H1 (cell line): ENCODE measurements around the gene RAD51B. TPM values are rescaled to one million over a fixed set of nuclear protein-coding genes. Genes with fewer than 3 reads are reported as not detected.

Experiments used
- CTCF ChIA-PET: fragments of 300-600 bp; sonication (Branson Sonifier 250); formaldehyde crosslinking; loops from one replicate; lab custom pipeline; 2021; ENCODE audit not compliant: partially characterized antibody; lab: Charles Lee
- POLR2A ChIA-PET: fragments of 300-600 bp; sonication (Branson Sonifier 250); formaldehyde crosslinking; loops from one replicate; lab custom pipeline; 2021; ENCODE audit warnings: inconsistent platforms; ENCODE audit not compliant: partially characterized antibody; lab: Charles Lee
- DNase-seq, 2 experiments: peaks; one replicate each; pipeline versions ENCODE4 v3.0.0 to v3.0.0-alpha.2; 2010 to 2022; ENCODE audit warnings: low spot score in 2 of 2, low read depth in 1 of 2, mixed read lengths in 1 of 2
- FAIRE-seq: peaks from 2 replicates; lab custom pipeline; 2011; peaks lifted over from hg19 to GRCh38; lab: Jason Lieb, UNC
- H2AFZ ChIP-seq: 2 replicates; pipeline ENCODE4 v1.8.1; 2012; ENCODE audit warnings: low read length, inconsistent platforms
- H2AK5ac ChIP-seq: 2 replicates; pipeline ENCODE4 v1.6.1; 2013; ENCODE audit warnings: low read depth, low read length
- H2BK120ac ChIP-seq: replicated peaks from 2 replicates; pipeline ENCODE3; 2013; ENCODE audit warnings: low read depth, low read length, inconsistent platforms
- H2BK12ac ChIP-seq: 2 replicates; pipeline ENCODE4 v1.6.1; 2013; ENCODE audit warnings: low read depth, low read length
- H2BK15ac ChIP-seq: 2 replicates; pipeline ENCODE4 v1.6.1; 2013; ENCODE audit warnings: low read length
- H2BK20ac ChIP-seq: 2 replicates; pipeline ENCODE4 v1.6.1; 2013; ENCODE audit warnings: low read length
- H2BK5ac ChIP-seq: 2 replicates; pipeline ENCODE4 v1.6.1; 2013; ENCODE audit warnings: low read depth, low read length
- H3K14ac ChIP-seq: 2 replicates; pipeline ENCODE4 v1.6.1; 2013; ENCODE audit warnings: inconsistent platforms; ENCODE audit not compliant: insufficient read length
- H3K18ac ChIP-seq: 2 replicates; pipeline ENCODE4 v1.6.1; 2013; ENCODE audit warnings: low read length; ENCODE audit errors: extremely low read depth
- H3K23ac ChIP-seq: 2 replicates; pipeline ENCODE4 v1.6.1; 2013; ENCODE audit warnings: inconsistent platforms; ENCODE audit not compliant: insufficient read length
- H3K23me2 ChIP-seq: 2 replicates; pipeline ENCODE4 v1.6.1; 2013; ENCODE audit warnings: low read depth, low read length
- H3K27ac ChIP-seq: 2 replicates; pipeline ENCODE4 v1.6.1; 2011; ENCODE audit warnings: low read depth, low read length, inconsistent platforms
- H3K27me3 ChIP-seq, 4 experiments: replicated peaks in 1 of 4; 1 replicate in 1 of 4; 2 replicates in 3 of 4; pipeline versions ENCODE4 v1.6.1 to v1.8.1; 2011 to 2013; ENCODE audit warnings: low read length in 3 of 4, mild to moderate bottlenecking in 3 of 4, inconsistent platforms in 2 of 4, mixed read lengths in 2 of 4, moderate library complexity in 1 of 4; ENCODE audit not compliant: control insufficient read depth in 3 of 4, insufficient read depth in 3 of 4; ENCODE audit errors: extremely low read depth in 1 of 4
- H3K36me3 ChIP-seq, 4 experiments: 2 replicates each; pipeline versions ENCODE4 v1.6.1 to v1.8.1; 2011 to 2013; ENCODE audit warnings: mild to moderate bottlenecking in 4 of 4, low read length in 3 of 4, moderate library complexity in 2 of 4, control low read depth in 1 of 4, inconsistent platforms in 1 of 4; ENCODE audit not compliant: insufficient read depth in 4 of 4, control insufficient read depth in 2 of 4
- H3K4ac ChIP-seq: replicated peaks from 2 replicates; pipeline ENCODE3; 2013; ENCODE audit warnings: low read length, low read depth, mixed read lengths, inconsistent platforms; ENCODE audit not compliant: insufficient read length
- H3K4me1 ChIP-seq, 4 experiments: replicated peaks in 1 of 4; 1 replicate in 1 of 4; 2 replicates in 3 of 4; pipeline versions ENCODE4 v1.6.1 to v1.8.1; 2011 to 2013; ENCODE audit warnings: low read length in 3 of 4, inconsistent platforms in 2 of 4, mixed read lengths in 1 of 4; ENCODE audit not compliant: insufficient read depth in 4 of 4, control insufficient read depth in 3 of 4
- H3K4me2 ChIP-seq, 2 experiments: 2 replicates each; pipeline versions ENCODE4 v1.6.1 to v1.8.1; 2011 to 2013; ENCODE audit warnings: low read depth in 2 of 2, low read length in 2 of 2, control low read depth in 1 of 2, inconsistent platforms in 1 of 2, mild to moderate bottlenecking in 1 of 2; ENCODE audit not compliant: insufficient read depth in 1 of 2
- H3K4me3 ChIP-seq, 4 experiments: fragments of 200-600, 300-600 bp in 1 of 4; sonication (generic), shearing (Covaris generic), sonication (Bioruptor Twin) in 1 of 4; 2 replicates each; pipeline versions ENCODE4 v1.5.1 to v1.8.1; 2011 to 2016; ENCODE audit warnings: low read length in 4 of 4, low read depth in 3 of 4, control low read depth in 2 of 4, inconsistent platforms in 2 of 4, mild to moderate bottlenecking in 2 of 4, mixed read lengths in 1 of 4, moderate library complexity in 1 of 4; ENCODE audit not compliant: insufficient read depth in 2 of 4; ENCODE audit errors: extremely low read depth in 1 of 4
- H3K56ac ChIP-seq: replicated peaks from 2 replicates; pipeline ENCODE3; 2013; ENCODE audit warnings: low read depth, mild to moderate bottlenecking, mixed read lengths, low read length, inconsistent platforms; ENCODE audit not compliant: insufficient read length
- H3K79me1 ChIP-seq: 2 replicates; pipeline ENCODE4 v1.6.1; 2013; ENCODE audit warnings: low read depth, low read length, control low read depth
- H3K79me2 ChIP-seq, 2 experiments: 2 replicates each; pipeline versions ENCODE4 v1.6.1 to v1.8.1; 2012 to 2013; ENCODE audit warnings: low read length in 2 of 2, mild to moderate bottlenecking in 2 of 2, inconsistent platforms in 1 of 2; ENCODE audit not compliant: insufficient read depth in 2 of 2, control insufficient read depth in 1 of 2
- H3K9ac ChIP-seq, 4 experiments: replicated peaks in 1 of 4; 1 replicate in 1 of 4; 2 replicates in 3 of 4; pipeline versions ENCODE4 v1.6.1 to v1.8.1; 2011 to 2013; ENCODE audit warnings: low read depth in 3 of 4, low read length in 3 of 4, control low read depth in 2 of 4, mild to moderate bottlenecking in 2 of 4, moderate library complexity in 2 of 4, inconsistent platforms in 1 of 4; ENCODE audit errors: extremely low read depth in 1 of 4
- H3K9me3 ChIP-seq, 2 experiments: 2 replicates each; pipeline versions ENCODE4 v1.6.1 to v1.8.1; 2012 to 2013; ENCODE audit warnings: mild to moderate bottlenecking in 2 of 2, moderate library complexity in 2 of 2, control low read depth in 1 of 2, inconsistent platforms in 1 of 2, low read depth in 1 of 2, low read length in 1 of 2, mixed read lengths in 1 of 2; ENCODE audit not compliant: insufficient read depth in 2 of 2
- H4K20me1 ChIP-seq, 2 experiments: replicated peaks in 1 of 2; 2 replicates each; pipeline versions ENCODE3 to v1.8.1; 2011 to 2013; ENCODE audit warnings: inconsistent platforms in 2 of 2, low read length in 2 of 2, mild to moderate bottlenecking in 1 of 2; ENCODE audit not compliant: insufficient read depth in 2 of 2, control insufficient read depth in 1 of 2
- H4K5ac ChIP-seq: 2 replicates; pipeline ENCODE4 v1.6.1; 2013; ENCODE audit warnings: low read length, low read depth, mixed read lengths, inconsistent platforms; ENCODE audit not compliant: insufficient read length
- H4K8ac ChIP-seq: 2 replicates; pipeline ENCODE4 v1.8.0; 2013; ENCODE audit warnings: mild to moderate bottlenecking, moderate library complexity, low read length, inconsistent platforms; ENCODE audit not compliant: insufficient read depth; ENCODE audit errors: extremely low read depth
- H4K91ac ChIP-seq: replicated peaks from 2 replicates; pipeline ENCODE3; 2013; ENCODE audit warnings: low read length, mixed read lengths, inconsistent platforms; ENCODE audit not compliant: insufficient read length
- ATF3 ChIP-seq: IDR thresholded peaks from 2 replicates; pipeline ENCODE4 v1.6.1; 2011; ENCODE audit warnings: low read depth, mild to moderate bottlenecking, low read length; ENCODE audit not compliant: insufficient read depth
- BACH1 ChIP-seq: IDR thresholded peaks from 2 replicates; pipeline ENCODE4 v1.6.1; 2012; ENCODE audit warnings: low read length, improper control_type of control experiment
- CREB1 ChIP-seq: IDR thresholded peaks from 2 replicates; pipeline ENCODE4 v1.6.1; 2012; ENCODE audit warnings: inconsistent platforms
- JUN ChIP-seq: IDR thresholded peaks from 2 replicates; pipeline ENCODE4 v1.6.1; 2011; ENCODE audit warnings: low read depth, mild to moderate bottlenecking, improper control_type of control experiment, low read length
- MAX ChIP-seq: IDR thresholded peaks from 2 replicates; pipeline ENCODE4 v1.6.1; 2012; ENCODE audit warnings: inconsistent platforms
- POU5F1 ChIP-seq: IDR thresholded peaks from 2 replicates; pipeline ENCODE4 v1.6.1; 2011; ENCODE audit warnings: low read depth, mild to moderate bottlenecking, low read length, moderate library complexity
- RAD21 ChIP-seq, 2 experiments: IDR thresholded peaks in 1 of 2; conservative IDR thresholded peaks in 1 of 2; 2 replicates each; pipeline ENCODE4 v1.6.1; 2011; ENCODE audit warnings: low read depth in 2 of 2, low read length in 2 of 2, improper control_type of control experiment in 1 of 2, inconsistent platforms in 1 of 2, mild to moderate bottlenecking in 1 of 2, moderate library complexity in 1 of 2
- SIN3A ChIP-seq, 2 experiments: IDR thresholded peaks in 1 of 2; conservative IDR thresholded peaks in 1 of 2; 2 replicates each; pipeline ENCODE4 v1.6.1; 2011 to 2012; ENCODE audit warnings: low read length in 2 of 2, improper control_type of control experiment in 1 of 2, low read depth in 1 of 2, mild to moderate bottlenecking in 1 of 2
- SIRT6 ChIP-seq: IDR thresholded peaks from one replicate; pipeline ENCODE4 v1.7.1; 2012; ENCODE audit warnings: low read length, inconsistent platforms
- SP1 ChIP-seq: IDR thresholded peaks from 2 replicates; pipeline ENCODE4 v1.6.1; 2011; ENCODE audit warnings: low read depth, low read length
- SRF ChIP-seq: IDR thresholded peaks from 2 replicates; pipeline ENCODE4 v1.6.1; 2011; ENCODE audit warnings: mild to moderate bottlenecking, low read depth, low read length, moderate library complexity
- USF2 ChIP-seq: IDR thresholded peaks from 2 replicates; pipeline ENCODE4 v1.6.1; 2011; ENCODE audit warnings: low read length, improper control_type of control experiment
- ZNF274 ChIP-seq: IDR thresholded peaks from 2 replicates; pipeline ENCODE4 v1.7.0; 2012; ENCODE audit warnings: low read length, borderline replicate concordance; ENCODE audit errors: extremely low read depth
- WGBS, 2 experiments: shearing (Covaris generic) in 1 of 2; methylation state at CpG; one replicate each; pipeline versions ENCODE4 v1.1.6 to v1.1.7; 2013 to 2015; ENCODE audit warnings: low lambda C conversion rate in 2 of 2, mixed read lengths in 2 of 2, inconsistent platforms in 1 of 2, low coverage in 1 of 2, missing lambda C conversion rate in 1 of 2; ENCODE audit not compliant: insufficient replicate concordance in 2 of 2, insufficient coverage in 1 of 2, insufficient read length in 1 of 2; ENCODE audit errors: extremely low coverage in 1 of 2, missing lambda C conversion rate in 1 of 2; 5-methylcytosine and 5-hydroxymethylcytosine counted together
- polyA plus RNA-seq, 7 experiments: library from polyadenylated mRNA; depleted of rRNA in 3 of 7; stranded (reverse) in 5 of 7; unstranded in 2 of 7; fragments of >200 nt in 5 of 7; fragments of 200-250 nt in 2 of 7; gene quantifications; 1 replicate in 5 of 7; 2 replicates in 1 of 7; 4 replicates in 1 of 7; pipeline versions ENCODE4 v1.2.1 to v1.2.3, GENCODE V29; 2011 to 2013; ENCODE audit warnings: missing spikeins in 2 of 7, mixed read lengths in 2 of 7
- total RNA-seq: library from RNA; stranded (reverse); fragmentation: NEBNext Ultra II Directional; extraction: Animal tissue kit (Norgen Biotek cat#: 25700); gene quantifications from 2 replicates; pipeline ENCODE4 v1.2.1, GENCODE V29; 2021

RAD51B gene
- total and polyA plus RNA-seq, 2 of the 8 experiments (the other 6 are each of a cell fraction or from before 2014, with no cell fraction given): 3.9 to 14.9 TPM

- no peak overlapping the region for H4K8ac ChIP-seq
- no peak overlapping the region for H2AK5ac ChIP-seq
- H3K27me3 ChIP-seq: no peaks in the 10 kb centered on the region; a peak in 1 of 7 replicates
- H3K18ac ChIP-seq: no peak overlapping the region
- H3K56ac ChIP-seq: no peak overlapping the region
- H3K23me2 ChIP-seq: no peaks in the 10 kb centered on the region
- H2BK120ac ChIP-seq: no peak overlapping the region
- H2BK12ac ChIP-seq: no peak overlapping the region
- no peak overlapping the region for H2BK5ac ChIP-seq
- H3K9me3 ChIP-seq: no peaks in the 10 kb centered on the region
- H3K4ac ChIP-seq: no peak overlapping the region
- CTCF ChIA-PET: no interaction called here
- H3K23ac ChIP-seq: no peak overlapping the region
- no peak overlapping the region for H3K27ac ChIP-seq
- no peak overlapping the region for H4K5ac ChIP-seq
- no peak overlapping the region for H3K4me3 ChIP-seq
- DNase-seq (peak in 1 of 2 experiments; percentile 43), FAIRE-seq (no peak)
- H3K4me2 ChIP-seq: peak overlapping the region in 1 of 2 experiments; percentile 29; a peak in 1 of 4 replicates
- no peak overlapping the region for H3K14ac ChIP-seq
- POLR2A ChIA-PET: no interaction called here
- no peak overlapping the region; the same call in 1 of the 2 replicates for H2BK20ac ChIP-seq
- H3K36me3 ChIP-seq: no peaks in the 10 kb centered on the region
- WGBS, 2 experiments: 83% methylated on average over 7 of the region's 9 CpGs; no CpG with 5 or more reads in 1 of the 2 experiments
- no peaks in the 10 kb centered on the region for H3K79me2 ChIP-seq
- H4K91ac ChIP-seq: no peak overlapping the region
- no peak overlapping the region for H2AFZ ChIP-seq
- H3K79me1 ChIP-seq: no peaks in the 10 kb centered on the region
- H2BK15ac ChIP-seq: no peak overlapping the region
- no peak overlapping the region for H3K9ac ChIP-seq
- no peaks in the 10 kb centered on the region for H4K20me1 ChIP-seq
- peaks cover 3 to 15% (median 13%) of the 10 kb centered on the region in 4 experiments for H3K4me1 ChIP-seq
- TF ChIP-seq ZNF274: no peak
- no peak for TF ChIP-seq SRF
- TF ChIP-seq RAD21 (IDR thresholded peaks at IDR 0.05 in 1 of 2, conservative IDR thresholded peaks at IDR 0.05 in 1 of 2; ENCODE audit: low read depth in 2 of 2, low read length in 2 of 2): no peak
- TF ChIP-seq POU5F1: no peak
- no peak for TF ChIP-seq JUN
- no peak for TF ChIP-seq SIRT6
- no peak for TF ChIP-seq SIN3A (conservative IDR thresholded peaks at IDR 0.05 in 1 of 2, IDR thresholded peaks at IDR 0.05 in 1 of 2; ENCODE audit: low read depth in 1 of 2, low read length in 2 of 2)
- TF ChIP-seq BACH1: no peak
- TF ChIP-seq USF2: no peak
- TF ChIP-seq MAX: no peak
- no peak for TF ChIP-seq ATF3
- no peak for TF ChIP-seq CREB1
- no peak for TF ChIP-seq SP1
These were observed 814.8 kb downstream of the RAD51B start for GRCh38 chr14:68634332-68634731.
